GM12891 (cell line): ENCODE data around the gene CGB8.

ENCODE experiments used
- POLR2A ChIP-seq: IDR thresholded peaks from 2 replicates; pipeline ENCODE4 v1.6.1; 2011; ENCODE audit warnings: low read depth, low read length, control low read depth
- POLR2AphosphoS5 ChIP-seq: IDR thresholded peaks from 2 replicates; pipeline ENCODE4 v1.6.1; 2011; ENCODE audit warnings: low read depth, low read length, control low read depth
- TAF1 ChIP-seq: IDR thresholded peaks from 2 replicates; pipeline ENCODE4 v1.6.1; 2011; ENCODE audit warnings: low read depth, low read length, control low read depth

- TF ChIP-seq TAF1 (no peak), POLR2A (no peak), POLR2AphosphoS5 (no peak)
Measured at GRCh38 chr19:49067554-49067953, 18.6 kb upstream of the CGB8 start.
